Measurements from ENCODE around the gene DAPK1.

Gene DAPK1

GRCh38 chr9:87673446-87674120 lies 175.9 kb downstream of the DAPK1 start:
- DNase-seq: no peak

GRCh38 chr9:87674565-87675299 lies 177.1 kb downstream of the DAPK1 start:
- no peak for DNase-seq

DNA sequence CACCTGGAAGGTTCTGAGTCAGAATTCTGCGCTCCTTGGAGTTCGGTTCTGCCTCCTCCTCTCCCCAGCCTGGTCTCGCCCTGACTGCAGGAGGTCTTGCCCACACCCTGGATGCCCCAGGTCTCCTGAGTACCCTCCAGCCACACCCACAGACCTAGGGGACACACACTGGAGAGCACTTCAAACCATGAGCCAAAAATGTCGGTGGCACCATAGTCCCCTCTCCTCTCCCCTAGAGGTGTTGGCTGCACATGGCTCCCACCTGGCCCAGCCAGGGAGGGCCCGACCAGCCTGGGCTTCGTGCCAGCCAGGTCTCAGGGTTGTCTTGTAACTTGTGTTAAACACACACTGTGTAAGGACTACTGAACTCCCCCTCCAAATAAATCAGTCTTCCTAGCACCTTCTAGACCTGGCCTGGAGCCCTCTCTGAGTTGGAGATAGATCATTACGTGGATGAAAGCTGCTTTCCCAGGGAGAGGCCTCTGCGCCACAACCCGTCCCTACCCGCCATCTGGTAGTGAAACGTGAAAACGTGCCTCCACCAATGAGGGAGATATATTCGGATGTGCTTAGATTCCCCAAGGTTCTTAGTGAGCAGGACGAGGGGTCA lies 178.3 kb downstream of the DAPK1 start:
- DNase-seq: no peak

DNA sequence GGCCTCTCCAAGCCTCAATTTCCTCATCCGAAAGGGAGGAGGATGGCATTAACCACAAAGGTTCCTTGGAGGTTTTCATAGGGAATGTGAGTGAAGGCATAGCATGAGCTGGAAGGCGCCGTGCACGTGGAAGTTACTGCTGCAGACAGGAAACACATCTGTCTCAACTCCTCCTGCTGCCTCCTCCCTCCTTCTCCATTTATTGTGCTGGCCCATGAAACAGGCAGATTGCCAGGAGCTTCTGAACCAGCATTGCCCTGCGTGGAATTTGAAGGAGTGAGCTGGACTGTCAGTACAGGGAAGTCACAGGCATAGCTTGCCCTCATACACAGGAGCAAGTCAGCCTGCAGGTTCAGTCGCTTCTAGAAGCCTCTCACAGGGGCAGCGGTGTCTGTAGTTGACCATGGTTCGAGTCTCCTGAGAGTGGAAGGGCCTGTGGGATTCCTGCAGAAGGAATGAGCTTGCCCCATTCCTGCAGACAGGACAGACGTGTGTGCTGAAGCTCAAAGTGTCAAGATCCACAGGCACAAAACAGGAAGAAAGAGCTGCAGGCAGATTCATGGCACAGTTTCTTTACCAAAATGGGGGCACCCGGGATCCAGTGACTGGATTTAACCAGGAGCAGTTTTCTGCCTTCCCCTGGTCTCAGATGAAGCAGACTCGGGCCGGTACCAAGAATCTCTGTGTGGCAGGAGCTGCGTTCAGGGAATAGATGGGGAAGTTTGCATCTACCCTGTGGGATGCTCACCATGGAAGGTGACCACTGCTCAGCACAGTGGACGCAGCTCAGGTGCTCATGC lies 179.5 kb downstream of the DAPK1 start:
- peak; percentile 5 for DNase-seq

DNA sequence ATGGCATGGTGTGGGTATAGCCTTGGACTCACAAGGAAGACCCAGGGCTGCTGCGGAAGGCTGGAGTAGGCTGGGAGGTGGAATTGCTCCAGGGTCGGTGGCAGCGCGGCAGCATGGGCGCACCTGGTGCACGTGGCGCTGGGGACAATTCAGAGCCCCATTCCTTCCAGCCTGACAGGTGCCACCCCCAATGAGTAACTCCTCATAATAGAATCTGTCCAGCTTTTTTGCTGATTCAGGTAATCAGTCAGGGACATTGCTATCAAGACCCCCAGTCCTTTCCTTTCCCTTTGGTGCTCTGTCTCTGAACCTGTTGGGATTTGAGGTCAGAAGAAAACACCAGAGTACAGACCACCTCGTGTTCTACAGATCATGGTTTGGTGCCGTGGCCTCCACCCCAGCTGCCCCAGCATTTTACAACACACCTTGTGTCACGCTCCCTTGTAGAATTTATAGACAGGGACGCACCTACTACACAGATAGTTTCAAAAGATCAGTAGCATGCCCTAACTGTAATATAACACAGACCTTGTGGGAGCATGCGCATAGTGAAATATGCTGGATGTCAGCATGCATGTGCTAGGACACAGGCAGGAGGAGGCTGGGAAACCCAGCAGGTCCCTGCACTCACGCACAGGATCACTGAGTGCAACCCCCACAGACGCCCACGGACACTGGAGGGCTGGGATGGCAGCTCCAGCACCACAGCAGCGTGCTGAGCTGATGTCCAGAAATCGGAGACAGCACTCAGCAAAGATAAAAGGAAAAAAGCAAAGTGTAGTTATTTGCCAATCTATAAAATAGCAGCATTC lies 180.3 kb downstream of the DAPK1 start:
- no peak for DNase-seq

DNA sequence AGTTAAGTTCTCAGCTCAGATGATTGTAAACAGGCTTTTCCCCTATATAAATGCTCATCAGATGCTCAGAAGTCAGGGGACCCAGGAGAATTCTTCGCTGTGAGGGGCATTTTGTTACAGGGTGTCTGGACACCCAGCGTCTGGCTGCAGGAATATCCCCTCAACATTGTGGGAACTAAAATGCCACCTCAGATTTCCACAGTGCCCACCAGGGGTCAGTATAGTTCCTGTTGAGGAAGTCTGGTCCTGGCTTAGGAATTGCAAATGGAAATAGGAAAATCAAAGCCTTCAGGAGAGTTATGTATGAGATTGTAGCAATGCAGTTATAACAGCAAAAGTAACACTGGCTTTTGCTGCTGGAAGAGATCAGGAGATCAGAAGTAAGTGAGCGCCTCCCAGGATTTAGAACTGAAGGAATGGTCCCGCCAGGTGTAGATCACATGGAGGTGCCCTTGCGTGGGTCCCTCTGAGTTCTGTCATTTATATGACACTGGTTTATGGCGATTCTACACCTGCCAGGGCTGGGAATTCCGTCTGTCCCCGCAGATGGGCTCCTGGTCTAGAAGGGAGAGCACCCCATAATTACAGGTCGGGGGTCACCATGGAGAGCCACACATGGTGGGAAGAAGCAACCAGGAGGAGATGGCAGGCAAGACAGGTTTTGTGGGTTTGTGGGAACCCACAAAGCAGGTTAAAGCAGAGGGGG lies 181.1 kb downstream of the DAPK1 start:
- peak; percentile 55 for DNase-seq

DNA sequence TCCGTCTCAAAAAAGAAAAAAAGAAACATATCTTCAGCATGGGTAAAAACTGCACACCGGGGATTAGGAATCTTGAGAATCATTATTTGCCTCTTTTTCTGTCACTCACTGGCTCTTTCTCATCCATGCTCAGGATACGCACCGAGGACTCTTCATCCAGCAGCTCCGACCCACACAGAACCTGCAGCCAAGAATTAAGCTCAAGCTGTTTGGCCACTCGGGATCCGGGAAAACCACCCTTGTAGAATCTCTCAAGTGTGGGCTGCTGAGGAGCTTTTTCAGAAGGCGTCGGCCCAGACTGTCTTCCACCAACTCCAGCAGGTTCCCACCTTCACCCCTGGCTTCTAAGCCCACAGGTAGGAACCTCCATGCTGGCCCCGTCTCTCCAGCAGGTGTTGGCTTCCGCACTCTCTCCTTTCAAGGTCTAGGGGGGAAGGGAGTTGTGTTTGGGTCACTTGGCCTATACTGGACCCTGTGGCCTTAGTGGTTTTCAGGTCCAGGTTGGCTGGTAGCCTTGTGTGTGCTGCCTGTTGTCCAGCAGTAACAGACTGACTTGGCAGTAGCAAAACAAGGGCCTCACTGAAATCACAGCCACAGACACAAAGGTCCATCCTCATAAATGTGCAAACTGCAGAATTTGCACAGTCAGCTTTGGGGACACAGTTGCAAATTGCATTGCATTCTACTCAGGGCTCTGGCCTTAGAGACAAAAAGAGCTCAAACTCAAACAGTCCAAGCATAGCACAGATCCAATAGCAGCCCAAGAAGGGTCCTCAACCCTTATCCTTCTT lies 183.8 kb downstream of the DAPK1 start:
- DNase-seq: no peak

DNA sequence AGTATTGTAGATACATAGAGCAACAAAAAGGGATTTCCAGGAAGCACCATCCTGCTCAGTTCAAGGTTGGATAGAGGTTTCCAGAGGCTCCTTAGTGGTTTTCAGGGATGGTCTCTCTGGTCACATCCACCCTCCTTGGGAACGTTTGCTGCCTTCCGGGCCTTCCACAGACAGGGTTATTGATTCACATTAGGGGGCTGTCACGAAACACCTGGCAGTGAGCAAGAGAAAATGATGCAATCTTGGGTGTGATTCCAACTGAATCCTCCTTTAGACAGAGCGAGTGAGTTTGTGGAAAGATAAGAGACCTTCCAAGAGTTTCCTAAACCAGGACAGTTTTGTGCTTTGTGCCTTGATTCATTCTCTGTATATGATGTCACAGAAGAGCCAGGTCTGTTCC lies 184.4 kb downstream of the DAPK1 start:
- no peak for DNase-seq

DNA sequence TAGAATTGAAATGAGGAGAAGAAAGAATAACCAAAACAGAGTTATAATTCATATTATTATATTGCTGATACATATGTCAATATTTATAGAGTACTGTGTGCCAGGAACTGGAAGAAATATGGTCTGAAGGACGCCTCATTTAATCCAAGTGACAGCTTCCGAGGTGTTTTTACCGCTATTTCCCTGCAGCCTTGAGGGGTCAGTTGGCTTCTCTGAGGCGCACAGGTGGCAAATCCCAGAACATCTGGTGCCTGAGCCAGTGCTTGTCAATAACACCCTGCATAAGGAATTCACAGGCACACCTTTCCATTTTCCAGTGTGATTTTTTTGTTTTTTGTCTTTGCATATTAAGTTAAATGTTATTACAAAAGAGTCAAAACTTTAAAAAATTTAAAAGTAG lies 185.0 kb downstream of the DAPK1 start:
- DNase-seq: no peak

DNA sequence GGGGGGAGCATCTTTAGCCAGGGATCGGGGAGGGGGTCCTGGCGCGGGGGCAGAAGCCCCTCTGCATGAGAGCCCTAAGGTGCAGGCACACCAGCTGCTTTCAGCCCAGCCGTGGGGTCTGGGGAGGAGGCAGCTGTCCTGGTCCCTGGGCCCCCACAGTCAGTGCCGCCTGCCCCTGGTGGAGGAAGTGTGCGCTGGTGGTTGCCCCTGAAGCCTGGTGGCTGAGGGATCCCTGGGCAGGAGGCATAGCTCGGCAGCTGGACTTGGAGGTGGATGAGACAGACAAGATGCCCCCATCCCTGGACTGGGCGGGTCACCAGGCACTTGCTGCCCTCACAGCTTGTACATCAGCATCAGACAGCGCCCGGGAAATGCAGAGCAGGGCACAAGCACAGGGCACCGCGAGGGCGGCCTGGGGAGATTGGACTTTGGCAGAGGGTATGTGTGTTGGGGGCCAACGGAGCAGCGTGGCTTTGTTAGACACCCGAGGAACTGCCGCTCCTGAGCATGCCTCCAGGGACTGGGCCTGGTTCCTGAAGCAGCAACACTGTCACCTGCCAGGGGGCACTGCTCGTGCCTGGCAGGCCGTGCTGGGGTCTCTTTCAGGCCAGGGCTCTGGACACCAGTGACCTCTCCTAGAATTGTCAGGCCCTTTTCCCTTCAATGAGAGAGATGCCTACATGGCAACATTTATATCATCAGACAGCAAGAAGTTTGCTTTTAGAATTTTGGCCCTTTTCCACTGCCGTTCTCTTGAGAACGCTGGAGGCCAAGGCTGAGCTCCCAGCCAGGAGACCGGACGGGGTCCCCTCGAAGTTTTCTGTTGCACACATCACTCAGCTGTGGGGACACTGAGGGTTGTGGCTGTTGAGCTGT lies 186.3 kb downstream of the DAPK1 start:
- DNase-seq: no peak

- DNase-seq: peak; percentile 38
Observed at GRCh38 chr9:87684627-87685219, 187.1 kb downstream of the DAPK1 start.

DNA sequence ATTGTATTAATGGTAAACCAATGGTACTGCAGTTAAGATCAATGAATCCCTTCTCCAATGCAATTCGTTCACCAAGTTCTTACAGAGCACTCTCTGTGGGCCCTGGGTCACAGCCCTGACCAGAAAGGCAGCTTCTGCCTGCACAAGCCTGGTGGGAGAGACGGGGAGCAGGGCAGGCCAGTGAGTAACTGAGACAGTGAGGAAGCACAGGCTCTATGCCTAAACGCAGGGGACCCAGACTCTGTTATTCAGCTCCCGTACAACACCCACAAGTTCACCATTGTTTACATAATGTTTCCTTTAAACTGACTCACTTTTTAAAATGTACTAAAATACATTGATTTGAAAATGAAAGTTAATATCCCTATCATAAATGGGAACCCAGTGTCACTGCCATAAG lies 187.8 kb downstream of the DAPK1 start:
- no peak for DNase-seq

- peak; percentile 18 for DNase-seq
Observed at GRCh38 chr9:87685871-87686519, 188.3 kb downstream of the DAPK1 start.

DNA sequence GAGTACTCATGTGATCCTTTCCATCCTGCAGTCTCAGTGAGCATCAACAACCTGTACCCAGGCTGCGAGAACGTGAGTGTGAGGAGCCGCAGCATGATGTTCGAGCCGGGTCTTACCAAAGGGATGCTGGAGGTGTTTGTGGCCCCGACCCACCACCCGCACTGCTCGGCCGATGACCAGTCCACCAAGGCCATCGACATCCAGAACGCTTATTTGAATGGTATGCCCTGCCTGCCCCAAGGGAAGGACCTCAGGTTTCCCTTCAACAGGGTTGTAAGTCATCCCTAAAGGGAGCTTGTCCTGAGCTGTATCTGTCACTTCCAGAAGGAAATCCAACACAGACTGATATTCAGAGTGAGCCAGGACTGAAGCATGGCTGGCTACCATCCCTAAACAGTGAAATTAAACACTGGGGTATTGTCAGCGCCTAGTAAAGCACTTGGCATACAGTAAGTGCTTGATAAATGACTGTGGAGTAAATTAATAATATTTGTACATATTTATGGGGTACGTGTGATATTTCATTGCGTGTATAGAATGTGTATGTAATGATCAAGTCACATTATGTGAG lies 188.9 kb downstream of the DAPK1 start:
- peak; percentile 19 for DNase-seq

DNA sequence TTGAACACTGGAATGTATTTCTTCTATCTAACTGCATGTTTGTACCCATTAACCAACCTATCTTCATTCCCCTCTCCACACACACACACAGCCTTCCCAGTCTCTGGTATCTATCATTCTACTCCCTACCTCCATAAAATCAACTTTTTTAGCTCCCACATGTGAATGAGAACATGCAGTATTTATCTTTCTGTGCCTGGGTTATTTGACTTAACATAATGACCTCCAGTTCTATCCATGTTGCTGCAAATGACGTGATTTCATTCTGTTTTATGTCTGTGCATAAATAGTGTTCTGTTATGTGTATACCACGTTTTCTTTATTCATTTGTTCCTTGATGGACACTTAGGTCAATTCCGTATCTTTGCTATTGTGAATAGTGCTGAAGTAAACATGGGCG lies 189.5 kb downstream of the DAPK1 start:
- no peak for DNase-seq

DNA sequence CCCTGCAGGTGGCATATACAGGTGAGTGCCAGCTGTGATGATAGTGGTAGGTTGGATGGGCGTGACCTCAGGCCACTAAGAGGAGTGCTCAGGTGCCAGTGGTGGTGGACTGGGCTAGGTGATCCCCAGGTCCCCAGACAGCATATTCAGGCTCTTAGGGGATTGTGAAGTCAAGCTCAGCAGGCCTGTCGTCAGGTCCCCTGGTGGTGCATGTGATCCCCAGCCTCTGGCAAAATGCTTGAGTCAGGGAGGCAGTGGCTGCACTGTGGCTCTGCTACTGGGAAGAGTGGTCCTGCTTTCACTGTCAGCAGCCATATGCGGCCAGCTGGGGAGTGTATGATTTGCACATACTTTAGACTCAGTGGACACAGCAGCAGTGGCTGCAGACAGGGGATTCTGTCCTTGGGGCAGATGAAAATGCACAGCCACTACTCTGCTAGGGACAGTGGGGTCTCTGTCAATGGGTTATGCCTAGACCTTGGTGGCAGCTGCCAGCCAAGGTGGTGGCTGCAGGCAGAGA lies 196.6 kb downstream of the DAPK1 start:
- DNase-seq: no peak

- no peak for DNase-seq
Observed at GRCh38 chr9:87695523-87695922, 197.9 kb downstream of the DAPK1 start.

DNA sequence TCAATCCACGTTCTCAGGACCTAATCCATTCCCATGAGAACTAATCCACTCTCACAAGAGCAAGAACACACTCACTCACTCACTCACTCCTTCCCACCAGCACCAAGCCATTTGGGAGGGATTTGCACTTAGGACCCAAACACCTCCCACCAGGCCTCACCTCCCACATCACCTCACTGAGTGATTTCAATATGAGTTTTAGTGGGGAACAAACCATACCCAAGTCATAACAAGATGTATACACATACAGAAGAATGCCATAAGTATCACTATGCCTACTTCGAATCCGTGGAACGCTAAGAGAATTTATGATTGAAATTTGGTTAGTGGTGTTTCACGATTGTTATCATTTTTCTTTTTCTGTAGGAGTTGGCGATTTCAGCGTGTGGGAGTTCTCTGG lies 199.0 kb downstream of the DAPK1 start:
- no peak for DNase-seq

Data from midbrain (tissue), 1 donor.